Endometrial microvascular endothelial cells (primary cell): ENCODE data around the gene GPR137. TPM values are rescaled to one million over a fixed set of nuclear protein-coding genes. Genes with fewer than 3 reads are reported as not detected.

Experiments used
- in situ Hi-C: cut with HindIII; loops from 2 replicates; pipeline ENCODE4 v1.10.0; 2017; ENCODE audit warnings: low sequenced_read_pairs, low pct_unique_long_range_greater_than_20kb; ENCODE audit errors: inconsistent ontology term
- total RNA-seq: library from RNA; depleted of rRNA; stranded (reverse); fragments of >200 nt; gene quantifications from one replicate; pipeline ENCODE4 v1.2.3, GENCODE V29; 2015; ENCODE audit errors: inconsistent ontology term

GPR137 gene
- total RNA-seq, 1 donor from 2014 or later: 26.8 TPM

GRCh38 chr11:64324692-64325469, 39.2 kb downstream of the GPR137 start:
- in situ Hi-C loops: no loop called here

- in situ Hi-C loops: no loop called here
These were observed 41.7 kb downstream of the GPR137 start for GRCh38 chr11:64327375-64327774.

GRCh38 chr11:64327993-64328392, 42.3 kb downstream of the GPR137 start:
- in situ Hi-C loops: no loop called here

- in situ Hi-C loops: no loop called here
These were observed 45.2 kb downstream of the GPR137 start for GRCh38 chr11:64330888-64331287.

GRCh38 chr11:64331569-64332371, 46.1 kb downstream of the GPR137 start:
- in situ Hi-C loops: no loop called here

- in situ Hi-C loops: no loop called here
These were observed 47.9 kb downstream of the GPR137 start for GRCh38 chr11:64333556-64333955.

GRCh38 chr11:64334764-64335735, 49.4 kb downstream of the GPR137 start:
- in situ Hi-C loops: no loop called here

- in situ Hi-C loops: no loop called here
These were observed 52.0 kb downstream of the GPR137 start for GRCh38 chr11:64337538-64338249.

- in situ Hi-C loops: no loop called here
These were observed 53.1 kb downstream of the GPR137 start for GRCh38 chr11:64338716-64339115.

Other genes with a start within 250 kb of the GPR137 start
- gene FLRT1, start 249.9 kb upstream of the GPR137 start, total RNA-seq: not detected
- 16.0 TPM for gene MACROD1, start 119.7 kb upstream of the GPR137 start, total RNA-seq
- 303 TPM for gene STIP1, start 99.7 kb upstream of the GPR137 start, total RNA-seq
- gene FERMT3, start 79.1 kb upstream of the GPR137 start, total RNA-seq: 47.3 TPM
- 120 TPM for gene TRPT1, start 59.7 kb upstream of the GPR137 start, total RNA-seq
- 61.4 TPM for gene NUDT22, start 59.6 kb upstream of the GPR137 start, total RNA-seq
- gene DNAJC4, start 55.3 kb upstream of the GPR137 start, total RNA-seq: 14.7 TPM
- 44.2 TPM for gene VEGFB, start 51.3 kb upstream of the GPR137 start, total RNA-seq
- 49.9 TPM for gene FKBP2, start 44.8 kb upstream of the GPR137 start, total RNA-seq
- 283 TPM for gene PPP1R14B, start 38.9 kb upstream of the GPR137 start, total RNA-seq
- 61.8 TPM for gene PLCB3, start 34.3 kb upstream of the GPR137 start, total RNA-seq
- gene BAD, start 1.2 kb upstream of the GPR137 start, total RNA-seq: 91.0 TPM
- gene KCNK4, start 5.5 kb downstream of the GPR137 start, total RNA-seq: not detected
- gene CATSPERZ, start 14.5 kb downstream of the GPR137 start, total RNA-seq: 3.5 TPM
- gene ESRRA, start 19.7 kb downstream of the GPR137 start, total RNA-seq: 44.8 TPM
- 256 TPM for gene TRMT112, start 31.7 kb downstream of the GPR137 start, total RNA-seq
- 225 TPM for gene PRDX5, start 32.3 kb downstream of the GPR137 start, total RNA-seq
- gene CCDC88B, start 54.4 kb downstream of the GPR137 start, total RNA-seq: 8.5 TPM
- gene RPS6KA4, start 73.3 kb downstream of the GPR137 start, total RNA-seq: 69.0 TPM